HFF-Myc (cell line): ENCODE measurements around the gene PTTG2.

Experiments
- DNase-seq: peaks from one replicate; pipeline ENCODE4 v3.0.0-alpha.2; 2011; ENCODE audit warnings: low read depth; ENCODE audit errors: extremely low read depth
- H3K4me3 ChIP-seq: replicated peaks from 2 replicates; pipeline ENCODE4 v1.5.1; 2011; ENCODE audit warnings: low read depth, mild to moderate bottlenecking, control low read depth, low read length
- CTCF ChIP-seq: IDR thresholded peaks from 2 replicates; pipeline ENCODE4 v1.5.1; 2012; ENCODE audit warnings: mild to moderate bottlenecking, low read depth, low read length, control low read depth; ENCODE audit errors: missing control alignments

The PTTG2 gene

GRCh38 chr4:37927434-37927833 lies 32.8 kb upstream of the PTTG2 start:
- DNase-seq, result no peak
- no peak for TF ChIP-seq CTCF
- H3K4me3 ChIP-seq, result no peak overlapping the region

- no peak for TF ChIP-seq CTCF
- no peak for DNase-seq
- no peak overlapping the region for H3K4me3 ChIP-seq
These were observed 31.5 kb upstream of the PTTG2 start for GRCh38 chr4:37928426-37929416.

- no peak for TF ChIP-seq CTCF
- H3K4me3 ChIP-seq, result no peak overlapping the region
- DNase-seq, result no peak
These were observed 26.1 kb upstream of the PTTG2 start for GRCh38 chr4:37934096-37934495.

GRCh38 chr4:37934609-37935008 lies 25.6 kb upstream of the PTTG2 start:
- TF ChIP-seq CTCF, result no peak
- no peak overlapping the region for H3K4me3 ChIP-seq
- DNase-seq, result no peak

GRCh38 chr4:37935026-37935425 lies 25.2 kb upstream of the PTTG2 start:
- DNase-seq, result no peak
- TF ChIP-seq CTCF, result no peak
- H3K4me3 ChIP-seq, result no peak overlapping the region

- TF ChIP-seq CTCF, result no peak
- H3K4me3 ChIP-seq, result no peak overlapping the region
- DNase-seq, result no peak
These were observed 23.2 kb upstream of the PTTG2 start for GRCh38 chr4:37936889-37937498.
